ENCODE data around the gene FBRSL1.
A peak's percentile ranks its signal among the peaks of the same experiment; 100 is the strongest.
"Not testable (repeated sequence)": the region's sequence is repeated elsewhere in the genome, so short reads cannot be mapped to it uniquely, and the experiment has no call there.

Gene FBRSL1

GRCh38 chr12:132489602-132490266, at the start of gene FBRSL1:
FBRSL1 (plus strand) TSS chr12:132490151.
- peak; percentile 27 for DNase-seq (ENCODE audit: low read depth)
- TF ChIP-seq CTCF (IDR thresholded peaks at IDR 0.05; ENCODE audit: control insufficient read depth, insufficient read depth, low read depth, low read length, missing control alignments) = no peak
- peak within 1 kb of the TSS; percentile 66 for H3K4me3 ChIP-seq (ENCODE audit: control insufficient read depth, low read depth, low read length)

GRCh38 chr12:132440420-132440819, 49.5 kb upstream of the FBRSL1 start:
- not testable (repeated sequence) for DNase-seq (ENCODE audit: low read depth); H3K4me3 ChIP-seq (ENCODE audit: control insufficient read depth, low read depth, low read length)

GRCh38 chr12:132441871-132442863, 47.8 kb upstream of the FBRSL1 start:
- no peak overlapping the region for H3K4me3 ChIP-seq (ENCODE audit: control insufficient read depth, low read depth, low read length)
- TF ChIP-seq CTCF (IDR thresholded peaks at IDR 0.05; ENCODE audit: control insufficient read depth, insufficient read depth, low read depth, low read length, missing control alignments) = no peak
- no peak for DNase-seq (ENCODE audit: low read depth)

GRCh38 chr12:132443091-132443490, 46.9 kb upstream of the FBRSL1 start:
- TF ChIP-seq CTCF (IDR thresholded peaks at IDR 0.05; ENCODE audit: control insufficient read depth, insufficient read depth, low read depth, low read length, missing control alignments) = no peak
- DNase-seq (ENCODE audit: low read depth) = no peak
- H3K4me3 ChIP-seq (ENCODE audit: control insufficient read depth, low read depth, low read length) = no peak overlapping the region

- H3K4me3 ChIP-seq (ENCODE audit: control insufficient read depth, low read depth, low read length) = no peak overlapping the region
- no peak for DNase-seq (ENCODE audit: low read depth)
- no peak for TF ChIP-seq CTCF (IDR thresholded peaks at IDR 0.05; ENCODE audit: control insufficient read depth, insufficient read depth, low read depth, low read length, missing control alignments)
These were observed 45.7 kb upstream of the FBRSL1 start for GRCh38 chr12:132444283-132444682.

GRCh38 chr12:132444957-132445883, 44.7 kb upstream of the FBRSL1 start:
- no peak for DNase-seq (ENCODE audit: low read depth)
- H3K4me3 ChIP-seq (ENCODE audit: control insufficient read depth, low read depth, low read length) = peak overlapping the region; percentile 18
- TF ChIP-seq CTCF (IDR thresholded peaks at IDR 0.05; ENCODE audit: control insufficient read depth, insufficient read depth, low read depth, low read length, missing control alignments) = no peak
